PC-3 (cell line): ENCODE measurements around the gene MARCHF11. TPM values are rescaled to one million over a fixed set of nuclear protein-coding genes. Genes with fewer than 3 reads are reported as not detected.

ENCODE experiments used
- ATAC-seq: fragments of 200-7000 bp; cut with Tn5 transposase; 2 replicates; pipeline ENCODE4 v1.9.1; 2020; ENCODE audit warnings: mild to moderate bottlenecking, moderate library complexity
- BruUV-seq: library from RNA; stranded (reverse); fragments of 400-500 nt; replicated peaks from 2 replicates; lab custom pipeline; 2021; lab: Mats Ljungman, UMichigan
- CTCF ChIA-PET: fragments of 300-600 bp; sonication (Branson Sonifier 250); formaldehyde crosslinking; loops from one replicate; lab custom pipeline; 2022; ENCODE audit warnings: antibody characterized with exemption; lab: Charles Lee
- POLR2A ChIA-PET: fragments of 300-600 bp; sonication (Branson Sonifier 250); formaldehyde crosslinking; loops from one replicate; lab custom pipeline; 2022; ENCODE audit warnings: antibody characterized with exemption; ENCODE audit not compliant: unreplicated experiment; lab: Charles Lee
- DNase-seq: peaks from one replicate; pipeline ENCODE4 v3.0.0-alpha.2; 2015
- H2AFZ ChIP-seq: fragments of 300-600 bp; sonication (generic); 2 replicates; pipeline ENCODE4 v1.6.0; 2016; ENCODE audit warnings: antibody characterized with exemption, low read length
- H3F3A ChIP-seq: fragments of 300-600 bp; sonication (generic); one replicate; pipeline ENCODE4 v1.6.0; 2017; ENCODE audit warnings: antibody characterized with exemption, low read length, control low read depth, mild to moderate bottlenecking; ENCODE audit not compliant: unreplicated experiment
- H3K27ac ChIP-seq: fragments of 300-600 bp; sonication (generic); 2 replicates; pipeline ENCODE4 v1.5.1; 2016; ENCODE audit warnings: mild to moderate bottlenecking, low read length
- H3K27me3 ChIP-seq: fragments of 300-600 bp; sonication (generic); 2 replicates; pipeline ENCODE4 v1.6.1; 2016; ENCODE audit warnings: low read length, mixed read lengths
- H3K36me3 ChIP-seq: fragments of 300-600 bp; sonication (generic); 2 replicates; pipeline ENCODE4 v1.6.1; 2016; ENCODE audit warnings: low read depth, mixed run types, low read length, mixed read lengths
- H3K4me1 ChIP-seq: fragments of 300-600 bp; sonication (generic); 2 replicates; pipeline ENCODE4 v1.5.1; 2016; ENCODE audit warnings: low read length; ENCODE audit not compliant: insufficient read depth
- H3K4me2 ChIP-seq: fragments of 300-600 bp; sonication (generic); 2 replicates; pipeline ENCODE4 v1.6.0; 2016; ENCODE audit warnings: low read length
- H3K4me3 ChIP-seq: fragments of 300-600 bp; sonication (generic); 2 replicates; pipeline ENCODE4 v1.5.1; 2016; ENCODE audit warnings: mild to moderate bottlenecking, low read length, mixed read lengths
- H3K79me2 ChIP-seq: fragments of 300-600 bp; sonication (generic); 2 replicates; pipeline ENCODE4 v1.6.1; 2017; ENCODE audit warnings: low read length, mixed read lengths
- H3K9ac ChIP-seq: fragments of 300-600 bp; sonication (generic); 2 replicates; pipeline ENCODE4 v1.6.0; 2016; ENCODE audit warnings: mild to moderate bottlenecking, low read length
- H3K9me2 ChIP-seq: fragments of 300-600 bp; sonication (generic); replicated peaks from 2 replicates; pipeline ENCODE4 v1.6.1; 2016; ENCODE audit warnings: mixed run types, low read length, mixed read lengths
- H3K9me3 ChIP-seq: fragments of 300-600 bp; sonication (generic); 2 replicates; pipeline ENCODE4 v1.6.1; 2016; ENCODE audit warnings: low read length, mixed read lengths
- H4K20me1 ChIP-seq: fragments of 300-600 bp; sonication (generic); 2 replicates; pipeline ENCODE4 v1.6.1; 2016; ENCODE audit warnings: low read length, mixed read lengths
- CTCF ChIP-seq: fragments of 300-600 bp; sonication (generic); conservative IDR thresholded peaks from 2 replicates; pipeline ENCODE4 v1.5.1; 2017; ENCODE audit warnings: antibody characterized with exemption, low read depth, mild to moderate bottlenecking, low read length
- EZH2 ChIP-seq: fragments of 300-600 bp; sonication (generic); IDR thresholded peaks from one replicate; pipeline ENCODE4 v1.6.1; 2017; ENCODE audit warnings: antibody characterized with exemption, mild to moderate bottlenecking, low read length; ENCODE audit not compliant: unreplicated experiment
- EZH2phosphoT487 ChIP-seq: fragments of 300-600 bp; sonication (generic); IDR thresholded peaks from 2 replicates; pipeline ENCODE4 v1.6.1; 2018; ENCODE audit warnings: mild to moderate bottlenecking, antibody characterized with exemption, low read length, borderline replicate concordance
- intact Hi-C: fragments of 100-400 bp; cut with micrococcal nuclease; formaldehyde crosslinking; loops from 2 replicates; pipeline ENCODE4 v1.9.0; 2023
- total RNA-seq: library from RNA; depleted of rRNA; stranded (reverse); fragments of >200 nt; gene quantifications from 2 replicates; pipeline ENCODE4 v1.2.3, GENCODE V29; 2014

Gene MARCHF11
- total RNA-seq, 1 experiment from 2014 or later = not detected

- H3K4me2 ChIP-seq = no peak overlapping the region
- no peak for ATAC-seq
- no peaks in the 10 kb centered on the region; the same call in 1 of the 2 replicates for H3K9me3 ChIP-seq
- H4K20me1 ChIP-seq = no peaks in the 10 kb centered on the region
- BruUV-seq = no TSS peak
- H3K9me2 ChIP-seq = no peaks in the 10 kb centered on the region
- H3K4me3 ChIP-seq = no peak overlapping the region
- no peaks in the 10 kb centered on the region for H3F3A ChIP-seq
- H3K4me1 ChIP-seq = no peaks in the 10 kb centered on the region
- intact Hi-C loops = no loop called here
- no peak overlapping the region for H3K9ac ChIP-seq
- POLR2A ChIA-PET = no interaction called here
- H3K79me2 ChIP-seq = no peaks in the 10 kb centered on the region
- no peak overlapping the region for H3K27ac ChIP-seq
- H2AFZ ChIP-seq = no peak overlapping the region
- peaks cover 9% of the 10 kb centered on the region; the same call in 1 of the 2 replicates for H3K27me3 ChIP-seq
- H3K36me3 ChIP-seq = no peaks in the 10 kb centered on the region
- no peak for DNase-seq
- no peak for TF ChIP-seq CTCF
- TF ChIP-seq EZH2 = no peak
- no peak for TF ChIP-seq EZH2phosphoT487
- CTCF ChIA-PET = no interaction called here
Measured at GRCh38 chr5:16135506-16135905, 44.1 kb downstream of the MARCHF11 start.

- ATAC-seq (no peak), DNase-seq (no peak)
- no peak overlapping the region for H3K4me2 ChIP-seq
- H3K9me3 ChIP-seq = no peaks in the 10 kb centered on the region; the same call in 1 of the 2 replicates
- H3F3A ChIP-seq = no peaks in the 10 kb centered on the region
- no peak overlapping the region for H3K27ac ChIP-seq
- no TSS peak for BruUV-seq
- H3K4me3 ChIP-seq = no peak overlapping the region
- no peaks in the 10 kb centered on the region for H4K20me1 ChIP-seq
- CTCF ChIA-PET = no interaction called here
- H3K9ac ChIP-seq = no peak overlapping the region
- H3K4me1 ChIP-seq = no peaks in the 10 kb centered on the region
- H3K9me2 ChIP-seq = no peaks in the 10 kb centered on the region
- peaks cover 9% of the 10 kb centered on the region; the same call in 1 of the 2 replicates for H3K27me3 ChIP-seq
- H3K36me3 ChIP-seq = no peaks in the 10 kb centered on the region
- H3K79me2 ChIP-seq = no peaks in the 10 kb centered on the region
- intact Hi-C loops = no loop called here
- POLR2A ChIA-PET = no interaction called here
- no peak overlapping the region for H2AFZ ChIP-seq
- TF ChIP-seq EZH2phosphoT487 (no peak), EZH2 (no peak), CTCF (no peak)
Measured at GRCh38 chr5:16135003-16135402, 44.6 kb downstream of the MARCHF11 start.

GRCh38 chr5:16134204-16134603 is 45.4 kb downstream of the MARCHF11 start:
- H3K27me3 ChIP-seq = peaks cover 9% of the 10 kb centered on the region; the same call in 1 of the 2 replicates
- DNase-seq (no peak), ATAC-seq (no peak)
- no peaks in the 10 kb centered on the region for H4K20me1 ChIP-seq
- intact Hi-C loops = no loop called here
- CTCF ChIA-PET = no interaction called here
- H3K9ac ChIP-seq = no peak overlapping the region
- no peak overlapping the region for H3K4me2 ChIP-seq
- H2AFZ ChIP-seq = no peak overlapping the region
- TF ChIP-seq CTCF = no peak
- no peak for TF ChIP-seq EZH2phosphoT487
- no peak for TF ChIP-seq EZH2
- no peaks in the 10 kb centered on the region for H3F3A ChIP-seq
- no peaks in the 10 kb centered on the region for H3K9me2 ChIP-seq
- no peaks in the 10 kb centered on the region for H3K79me2 ChIP-seq
- no peaks in the 10 kb centered on the region for H3K4me1 ChIP-seq
- POLR2A ChIA-PET = no interaction called here
- no peak overlapping the region for H3K27ac ChIP-seq
- no TSS peak for BruUV-seq
- H3K4me3 ChIP-seq = no peak overlapping the region
- no peaks in the 10 kb centered on the region for H3K36me3 ChIP-seq
- H3K9me3 ChIP-seq = no peaks in the 10 kb centered on the region; the same call in 1 of the 2 replicates
